NCI-H2081 treated with DMSO at 0.1 percent for 48 hours (cell line): ENCODE measurements around the gene HOXD9.
A peak's percentile ranks its signal among the peaks of the same experiment; 100 is the strongest.

Experiments
- DNase-seq: peaks from one replicate; lab custom pipeline; 2025; lab: John Stamatoyannopoulos, UW

HOXD9 gene

GRCh38 chr2:176085861-176086771 lies 36.4 kb upstream of the HOXD9 start:
- no peak for DNase-seq

- DNase-seq = no peak
These were observed 35.0 kb upstream of the HOXD9 start for GRCh38 chr2:176087330-176088047.

- no peak for DNase-seq
These were observed 34.2 kb upstream of the HOXD9 start for GRCh38 chr2:176088048-176088936.

DNA sequence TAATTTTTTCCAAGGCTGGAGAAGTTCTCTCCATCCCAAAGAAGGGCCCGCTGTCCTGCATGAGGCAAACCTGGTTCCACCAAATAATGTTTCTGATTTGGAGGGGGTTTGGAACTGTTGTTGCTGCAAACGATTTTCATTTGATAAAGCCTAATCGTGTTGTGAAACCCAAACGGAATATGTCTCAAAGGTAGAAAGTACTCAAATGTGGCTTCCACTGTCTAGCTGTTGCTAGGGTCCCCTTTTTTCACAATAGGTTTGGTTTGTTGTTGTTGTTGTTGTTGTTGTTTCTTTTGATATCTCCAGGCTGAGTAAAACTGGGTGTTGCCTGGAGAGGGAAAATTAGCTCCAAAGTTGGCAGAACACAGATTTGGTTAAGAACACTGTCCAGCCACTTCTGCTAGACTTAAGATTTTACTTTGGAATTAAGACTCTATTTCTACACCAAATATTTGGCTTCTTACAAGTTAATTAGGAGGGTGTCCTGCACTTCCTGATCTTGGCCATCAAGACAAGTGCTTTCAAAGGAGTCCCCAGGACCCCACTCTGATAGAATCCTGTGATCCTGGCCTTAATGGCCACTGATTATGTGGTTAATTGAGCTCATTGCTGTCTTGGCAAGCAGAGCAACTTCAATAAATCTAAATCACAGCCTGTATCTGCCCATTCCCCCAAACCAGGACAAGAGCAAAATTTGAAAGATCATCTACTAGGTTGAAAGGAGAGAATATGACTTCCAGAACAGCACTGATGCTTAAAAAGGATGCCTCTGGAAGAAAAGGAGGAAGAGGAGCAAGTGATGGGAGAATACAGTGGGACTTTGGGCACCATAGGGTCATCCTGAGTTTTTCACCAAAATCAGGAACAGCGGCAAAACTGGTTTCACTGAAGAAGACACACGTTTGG lies 33.3 kb upstream of the HOXD9 start:
- DNase-seq = no peak

DNA sequence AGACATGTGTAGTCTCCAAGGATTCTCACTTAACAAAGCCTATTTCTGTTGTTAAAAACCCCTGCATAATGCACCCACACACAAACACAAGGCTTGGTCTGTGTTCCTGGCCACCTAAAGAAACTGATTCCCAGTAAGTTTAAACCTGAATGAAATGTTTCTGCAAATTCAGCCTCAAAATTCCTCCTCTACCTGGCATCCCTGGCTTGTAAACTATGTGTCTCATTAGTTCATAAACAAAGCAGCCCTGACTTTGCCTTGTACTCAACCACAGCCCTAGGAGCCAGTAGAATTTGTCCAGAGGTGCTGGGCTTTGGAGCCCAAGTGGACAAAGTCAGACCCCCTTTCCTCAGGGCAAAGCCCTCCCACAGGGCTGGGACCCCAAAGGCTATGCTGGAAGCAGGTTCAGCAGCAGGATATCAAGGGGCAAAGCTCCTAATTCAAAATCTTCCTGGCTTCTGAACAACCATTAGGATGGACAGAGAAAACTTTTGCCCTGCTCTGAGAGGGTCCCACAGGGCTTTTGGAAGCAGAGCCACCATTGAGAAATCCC lies 32.6 kb upstream of the HOXD9 start:
- no peak for DNase-seq

DNA sequence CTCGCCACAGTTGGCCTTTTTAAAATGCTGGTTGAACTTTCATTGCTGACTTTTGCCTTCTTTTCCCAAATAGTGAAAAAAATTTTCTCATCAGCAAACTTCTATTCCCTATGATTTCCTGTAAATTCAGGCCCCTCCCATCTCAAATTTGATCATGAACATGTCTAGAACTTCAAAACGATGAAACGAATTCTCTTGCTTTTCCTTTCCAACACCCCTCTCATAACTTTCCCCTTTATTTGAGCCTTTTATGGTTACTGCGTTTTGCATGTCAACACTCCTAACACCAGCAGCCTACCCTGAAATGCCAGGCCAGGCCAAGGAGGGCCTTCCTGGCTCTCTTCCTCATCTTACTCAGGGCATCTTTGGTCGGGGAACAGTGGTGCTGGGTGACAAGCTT lies 31.7 kb upstream of the HOXD9 start:
- DNase-seq = no peak

- no peak for DNase-seq
These were observed 30.9 kb upstream of the HOXD9 start for GRCh38 chr2:176091329-176092258.

- DNase-seq = no peak
These were observed 30.0 kb upstream of the HOXD9 start, which contains the start of gene HOXD13 for GRCh38 chr2:176092270-176093144. Gene HOXD13, plus strand, starts transcription at chr2:176092721. Its CDS starts 170 bp downstream, at chr2:176092891.

DNA sequence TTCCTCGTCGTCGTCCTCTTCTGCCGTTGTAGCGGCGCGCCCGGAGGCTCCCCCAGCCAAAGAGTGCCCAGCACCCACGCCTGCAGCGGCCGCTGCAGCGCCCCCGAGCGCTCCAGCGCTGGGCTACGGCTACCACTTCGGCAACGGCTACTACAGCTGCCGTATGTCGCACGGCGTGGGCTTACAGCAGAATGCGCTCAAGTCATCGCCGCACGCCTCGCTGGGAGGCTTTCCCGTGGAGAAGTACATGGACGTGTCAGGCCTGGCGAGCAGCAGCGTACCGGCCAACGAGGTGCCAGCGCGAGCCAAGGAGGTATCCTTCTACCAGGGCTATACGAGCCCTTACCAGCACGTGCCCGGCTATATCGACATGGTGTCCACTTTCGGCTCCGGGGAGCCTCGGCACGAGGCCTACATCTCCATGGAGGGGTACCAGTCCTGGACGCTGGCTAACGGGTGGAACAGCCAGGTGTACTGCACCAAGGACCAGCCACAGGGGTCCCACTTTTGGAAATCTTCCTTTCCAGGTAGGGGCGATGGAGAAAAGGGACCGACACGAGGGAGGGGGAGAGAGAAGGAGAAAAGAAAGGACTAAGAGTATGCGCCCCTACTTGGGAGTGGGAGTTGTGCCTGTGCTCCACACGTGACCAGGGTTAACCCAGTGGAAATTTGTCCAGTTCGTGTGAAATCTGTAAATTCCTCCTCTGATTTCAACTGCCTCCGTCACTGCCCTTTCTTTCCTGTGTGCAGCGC lies 29.2 kb upstream of the HOXD9 start:
- DNase-seq = no peak

DNA sequence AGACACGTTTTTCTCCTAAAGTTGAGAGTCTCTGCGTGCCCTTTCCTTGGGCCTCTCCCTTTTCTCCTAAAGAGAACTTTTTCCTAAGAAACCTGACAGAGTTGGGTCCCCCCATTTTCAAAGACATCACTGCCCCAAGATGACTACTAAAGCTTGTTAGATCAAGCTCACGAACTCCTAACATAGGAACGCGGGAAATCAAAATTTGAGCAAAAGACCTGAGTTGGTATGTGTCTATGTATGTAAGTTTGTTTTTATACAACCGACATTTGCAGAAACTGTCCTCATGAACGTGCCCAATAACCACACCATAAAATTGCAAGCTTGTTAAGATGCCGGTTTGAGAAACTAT lies 28.6 kb upstream of the HOXD9 start:
- DNase-seq = no peak

- DNase-seq = no peak
These were observed 28.2 kb upstream of the HOXD9 start for GRCh38 chr2:176094349-176094748.

- no peak for DNase-seq
These were observed 27.1 kb upstream of the HOXD9 start for GRCh38 chr2:176095421-176095820.

DNA sequence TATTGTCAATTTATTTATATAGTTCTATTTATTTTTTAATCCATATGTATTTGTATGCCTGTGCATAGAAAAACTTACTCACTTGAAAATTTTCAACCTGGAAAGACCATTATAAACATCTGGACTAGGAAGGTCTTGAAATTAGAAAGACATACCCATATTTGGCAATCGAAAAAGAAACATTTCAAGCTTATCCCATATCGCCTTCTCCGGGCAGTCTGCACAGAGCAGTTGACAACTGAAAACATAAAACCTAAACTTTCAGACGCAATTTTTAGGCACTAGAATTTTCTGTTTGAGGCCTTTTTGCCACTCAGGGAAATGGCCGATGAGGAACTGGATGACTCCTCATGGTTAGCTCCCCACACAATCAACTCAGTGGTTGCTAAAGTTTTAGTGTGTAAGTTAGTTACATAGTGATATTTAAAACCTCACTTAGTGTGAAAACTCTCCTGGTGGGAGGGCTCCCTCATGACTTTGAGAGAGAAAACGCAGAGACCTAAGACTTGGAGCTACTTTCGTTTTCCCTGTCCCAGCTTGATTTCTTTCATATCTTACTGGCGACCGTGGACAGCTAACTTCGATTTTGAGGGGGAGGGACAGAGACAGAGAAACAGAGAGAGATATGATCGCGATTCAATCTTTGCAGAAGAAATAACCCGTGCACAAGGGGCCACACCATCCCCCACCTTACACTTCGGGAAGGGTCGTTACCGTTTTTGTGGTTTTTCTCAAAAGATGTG lies 26.1 kb upstream of the HOXD9 start:
- no peak for DNase-seq

- peak; percentile 51 for DNase-seq
These were observed 25.3 kb upstream of the HOXD9 start for GRCh38 chr2:176096986-176097819.

DNA sequence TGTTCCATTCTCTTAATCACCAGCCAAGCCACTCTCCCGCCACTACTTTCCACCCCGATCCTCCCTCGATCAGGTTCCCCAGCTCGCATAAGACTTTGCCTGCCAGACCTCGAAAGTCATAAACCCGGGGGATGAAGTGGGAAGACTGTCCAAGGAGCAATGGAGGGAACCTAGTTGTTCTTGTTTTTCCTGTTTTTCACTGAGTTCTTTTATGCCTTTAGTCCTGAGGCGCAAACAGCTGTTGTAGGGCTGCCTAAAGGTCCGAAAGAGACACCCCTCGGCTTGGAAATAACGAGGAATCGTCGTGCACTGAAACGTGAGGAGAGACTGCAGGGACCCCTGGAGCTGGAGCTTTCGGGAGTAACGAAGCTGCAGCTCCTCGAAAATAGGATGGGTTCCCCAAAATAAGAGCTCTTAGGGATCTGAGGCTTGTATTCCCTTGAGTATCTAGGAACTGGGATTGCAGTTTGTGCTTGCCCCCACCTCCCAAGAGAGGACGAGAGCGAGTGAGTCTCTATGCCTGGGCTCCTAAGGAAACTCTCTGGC lies 24.6 kb upstream of the HOXD9 start:
- no peak for DNase-seq
